NCI-H748 treated with DMSO at 0.1 percent for 48 hours (cell line): ENCODE results near the gene GOLT1B.
"Not testable (repeated sequence)": the region's sequence is repeated elsewhere in the genome, so short reads cannot be mapped to it uniquely, and the experiment has no call there.

Source experiments
- DNase-seq: peaks from one replicate; lab custom pipeline; 2025; lab: John Stamatoyannopoulos, UW

Gene GOLT1B

DNA sequence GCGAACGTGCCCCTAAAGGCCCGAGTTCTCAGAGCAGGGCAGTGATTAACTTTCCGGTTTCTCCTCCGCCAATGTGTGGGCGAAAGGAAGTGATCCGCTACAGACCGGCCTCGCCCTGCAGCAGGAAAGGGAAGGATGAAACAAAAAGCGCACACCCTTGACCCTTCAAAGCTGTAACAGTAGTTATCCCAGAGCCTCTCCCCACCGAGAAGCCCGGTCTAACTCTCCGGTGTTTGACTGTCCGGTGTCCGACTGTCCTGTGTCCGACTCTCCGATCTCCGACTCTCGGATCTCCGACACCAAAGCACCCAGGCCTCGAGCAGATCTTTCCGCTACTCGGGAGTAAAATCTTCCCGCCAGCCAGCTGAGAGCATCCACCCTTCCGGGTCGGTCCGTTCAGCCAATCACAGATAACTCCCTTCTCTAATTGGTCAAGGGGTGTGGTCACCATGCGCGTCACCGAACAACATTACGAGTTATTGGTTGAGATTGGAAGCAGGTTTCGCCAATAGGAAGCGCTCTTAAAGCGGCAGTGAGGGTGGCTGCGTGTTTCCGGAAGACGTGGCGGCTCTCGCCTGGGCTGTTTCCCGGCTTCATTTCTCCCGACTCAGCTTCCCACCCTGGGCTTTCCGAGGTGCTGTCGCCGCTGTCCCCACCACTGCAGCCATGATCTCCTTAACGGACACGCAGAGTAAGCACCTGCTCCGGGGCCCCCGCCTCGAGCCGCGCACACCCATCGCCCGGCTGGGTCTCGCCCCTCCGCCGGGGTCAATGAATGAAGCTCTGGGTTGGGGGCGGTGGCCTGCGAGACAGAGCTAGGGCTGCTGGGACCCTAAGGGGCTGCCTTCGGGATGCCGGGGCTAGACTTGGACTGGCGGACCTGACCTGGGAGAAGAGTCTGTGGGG lies at the start of gene GOLT1B, which contains the start of gene RECQL:
TSS of gene GOLT1B (plus strand) at position 532 of the 906 bp plus-strand sequence. CDS start at position 667, 135 bp downstream.
TSS of gene RECQL (minus strand) at position 378 of the 906 bp plus-strand sequence. CDS start 2,065 bp downstream, outside the sequence.
- DNase-seq, result peak; percentile 94

DNA sequence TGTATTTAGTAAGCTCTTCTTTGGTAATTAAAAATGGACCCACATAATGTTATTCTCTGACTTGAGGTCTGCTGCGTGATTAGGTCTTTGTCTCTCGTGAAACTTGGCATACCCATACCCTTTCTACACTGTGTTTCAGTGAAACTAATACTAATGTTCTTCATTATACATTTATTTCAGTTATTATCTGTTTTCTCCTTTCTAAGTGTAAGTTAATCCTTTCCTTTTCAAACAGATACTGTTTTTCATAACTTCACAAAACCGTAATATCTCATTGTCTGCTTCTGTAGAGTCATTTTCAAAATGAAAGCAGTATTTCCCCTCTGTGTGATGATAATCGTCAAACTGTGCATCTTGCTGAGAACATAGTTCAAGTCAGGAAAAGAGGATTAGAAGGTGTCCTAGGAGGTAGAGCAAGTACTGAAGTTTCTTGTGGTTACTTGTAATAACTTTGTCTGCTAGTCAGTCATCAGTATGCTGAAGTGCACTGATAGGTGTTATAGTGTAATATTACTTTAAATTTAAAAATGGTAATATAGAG lies 48.2 kb upstream of the GOLT1B start:
- DNase-seq, result no peak

DNA sequence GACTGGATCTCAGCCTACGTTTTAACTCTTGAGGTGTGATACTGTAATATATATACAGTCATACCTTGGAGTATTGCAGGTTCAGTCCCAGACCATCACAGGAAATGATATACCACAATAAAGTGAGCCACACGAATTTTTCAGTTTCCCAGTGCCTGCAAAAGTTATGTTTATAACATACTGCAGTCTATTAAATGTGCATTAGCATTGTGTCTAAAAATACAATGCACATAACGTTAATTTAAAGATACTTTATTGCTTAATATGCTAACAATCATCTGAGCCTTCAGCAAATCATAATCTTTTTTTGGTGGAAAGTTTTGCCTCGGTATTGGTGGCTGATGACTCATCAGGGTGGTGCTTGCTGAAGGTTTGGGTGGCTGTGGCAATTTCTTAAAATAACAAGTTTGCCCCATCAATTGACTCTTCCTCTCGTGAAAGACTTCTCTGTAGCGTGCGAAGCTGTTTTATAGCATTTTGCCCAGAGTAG lies 45.3 kb upstream of the GOLT1B start:
- DNase-seq, result no peak

DNA sequence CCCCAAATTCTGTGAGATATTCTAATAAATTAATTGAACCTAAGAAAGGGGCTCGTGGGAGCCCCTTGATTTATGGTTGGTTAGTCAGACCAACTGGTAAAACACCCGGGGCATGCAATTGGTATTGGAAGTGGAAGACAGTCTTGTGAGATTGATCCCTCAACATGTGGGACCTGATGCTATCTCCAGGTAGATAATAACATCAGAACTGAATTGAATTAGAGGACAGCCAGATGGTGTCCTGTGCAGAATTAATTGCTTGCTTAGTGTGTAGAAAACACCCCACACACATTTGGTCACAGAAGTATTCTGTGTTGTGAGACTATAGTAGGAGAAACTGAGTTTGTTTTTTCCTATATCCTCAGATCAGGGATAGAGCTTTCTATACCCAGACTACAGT lies 42.1 kb upstream of the GOLT1B start:
- DNase-seq, result no peak

DNA sequence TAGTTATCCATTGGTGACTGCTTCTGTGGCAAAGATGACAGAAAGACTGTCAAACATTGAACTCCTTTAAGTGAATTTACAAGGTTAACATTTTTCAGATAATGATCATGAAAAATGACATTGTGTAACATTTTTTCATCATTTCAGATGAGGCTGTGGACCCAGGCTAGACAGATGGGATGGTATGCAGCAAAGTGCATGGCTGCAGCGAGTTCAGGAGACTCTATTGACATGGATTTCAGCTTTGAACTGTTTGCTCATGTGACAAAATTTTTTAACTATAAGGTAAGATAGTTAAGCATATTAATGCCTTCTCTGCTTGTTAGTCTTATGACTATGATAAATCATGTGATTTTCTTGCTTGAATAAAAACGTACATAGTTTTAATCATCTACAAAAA lies 34.3 kb upstream of the GOLT1B start:
- not testable (repeated sequence) for DNase-seq

DNA sequence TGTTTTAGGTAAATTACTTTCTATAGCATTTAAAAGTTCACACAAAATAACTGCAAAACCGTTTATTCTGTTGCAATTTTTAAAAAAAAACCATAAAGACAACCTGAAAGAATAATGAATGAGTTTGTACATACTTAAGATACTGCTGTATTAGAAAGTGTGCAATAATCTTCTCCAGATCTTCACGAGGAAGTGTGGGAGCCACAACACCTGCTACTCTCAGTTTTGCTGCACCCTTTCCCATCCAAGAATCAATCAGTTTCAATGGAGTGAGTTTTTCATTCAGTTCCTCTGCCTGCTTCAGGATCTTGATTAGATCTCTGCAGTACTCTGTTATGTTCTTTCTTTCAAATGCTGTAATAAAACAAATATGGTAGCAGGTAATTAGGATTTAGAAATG lies 30.3 kb upstream of the GOLT1B start:
- no peak for DNase-seq

DNA sequence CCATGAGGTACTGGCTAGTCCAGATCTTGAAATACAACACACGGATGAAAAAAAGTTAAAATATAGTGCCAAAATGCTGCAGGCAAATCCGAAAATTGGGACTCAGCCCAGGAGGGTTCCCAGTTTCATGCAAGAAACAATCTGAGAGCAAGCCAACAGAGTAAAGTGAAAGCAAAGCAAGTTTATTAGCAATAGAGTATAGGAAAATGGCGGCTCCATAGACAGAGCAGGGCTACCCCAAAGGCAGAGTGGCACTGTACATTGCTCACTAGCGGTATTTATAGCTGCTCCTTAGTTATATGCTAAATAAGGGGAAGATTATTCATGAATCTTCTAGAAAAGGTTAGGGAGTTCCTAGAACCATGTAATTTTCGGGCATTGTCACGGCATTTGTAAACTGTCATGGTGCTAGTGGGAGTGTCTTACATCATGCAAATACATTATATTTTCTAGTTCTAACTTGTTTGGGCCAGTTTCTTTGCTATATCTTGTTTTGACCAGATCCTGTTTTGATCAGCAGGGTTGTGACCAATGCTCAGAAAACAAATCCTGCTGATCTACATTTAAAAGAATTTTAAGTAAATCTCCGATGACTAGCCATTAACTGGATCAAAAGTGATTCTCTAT lies 29.3 kb upstream of the GOLT1B start:
- no peak for DNase-seq

GRCh38 chr12:21475552-21475951 lies 26.0 kb upstream of the GOLT1B start:
- DNase-seq, result no peak

GRCh38 chr12:21476949-21477348 lies 24.6 kb upstream of the GOLT1B start:
- DNase-seq, result no peak

- DNase-seq, result no peak
These were observed 22.7 kb upstream of the GOLT1B start for GRCh38 chr12:21478756-21479455.

DNA sequence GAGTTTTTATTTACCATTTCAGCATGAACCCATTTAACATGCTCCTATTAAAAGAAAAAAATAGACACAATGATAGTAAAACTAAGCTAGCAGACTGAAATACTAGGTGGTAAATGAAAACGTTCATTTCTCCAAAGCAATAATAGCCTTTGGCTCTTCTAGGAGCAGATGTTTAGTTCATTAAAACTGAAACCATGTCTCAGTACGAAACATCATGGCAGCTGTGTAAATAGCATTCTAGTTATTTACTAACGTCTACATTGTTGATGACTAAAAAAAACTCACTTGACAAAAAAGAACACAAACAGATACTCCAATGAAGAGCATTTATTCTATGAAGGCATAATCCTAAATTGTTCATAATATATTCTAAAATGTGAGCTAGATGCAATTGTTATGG lies 18.1 kb upstream of the GOLT1B start:
- peak; percentile 52 for DNase-seq

GRCh38 chr12:21485998-21486397 lies 15.6 kb upstream of the GOLT1B start:
- DNase-seq, result no peak

DNA sequence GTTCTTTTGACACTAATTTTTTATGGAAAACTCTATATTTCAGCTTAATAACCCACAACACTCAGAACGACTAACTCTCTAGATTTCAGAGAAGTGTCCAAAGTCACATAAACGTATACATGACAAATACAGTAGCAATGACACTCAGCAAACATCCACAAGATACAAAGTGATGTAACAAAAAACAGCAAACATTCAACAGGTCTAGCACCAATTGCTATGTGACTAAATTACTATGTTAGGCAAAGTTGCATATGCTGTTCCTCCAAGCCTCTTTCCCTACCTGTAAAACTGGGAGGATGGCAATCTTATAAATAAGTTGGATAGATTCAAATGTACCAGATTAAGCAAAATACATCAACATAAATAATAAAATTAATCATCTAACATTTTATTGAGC lies 1.8 kb upstream of the GOLT1B start:
- DNase-seq, result no peak

- no peak for DNase-seq
These were observed 767 bp upstream of the GOLT1B start for GRCh38 chr12:21500786-21501257.

- no peak for DNase-seq
These were observed 541 bp downstream of the GOLT1B start for GRCh38 chr12:21502164-21502496.

- no peak for DNase-seq
These were observed 1.3 kb downstream of the GOLT1B start for GRCh38 chr12:21502872-21503271.

- no peak for DNase-seq
These were observed 4.3 kb downstream of the GOLT1B start for GRCh38 chr12:21505888-21506287.

GRCh38 chr12:21507849-21508248 lies 6.3 kb downstream of the GOLT1B start:
- no peak for DNase-seq

GRCh38 chr12:21509768-21510167 lies 8.2 kb downstream of the GOLT1B start:
- DNase-seq, result no peak

DNA sequence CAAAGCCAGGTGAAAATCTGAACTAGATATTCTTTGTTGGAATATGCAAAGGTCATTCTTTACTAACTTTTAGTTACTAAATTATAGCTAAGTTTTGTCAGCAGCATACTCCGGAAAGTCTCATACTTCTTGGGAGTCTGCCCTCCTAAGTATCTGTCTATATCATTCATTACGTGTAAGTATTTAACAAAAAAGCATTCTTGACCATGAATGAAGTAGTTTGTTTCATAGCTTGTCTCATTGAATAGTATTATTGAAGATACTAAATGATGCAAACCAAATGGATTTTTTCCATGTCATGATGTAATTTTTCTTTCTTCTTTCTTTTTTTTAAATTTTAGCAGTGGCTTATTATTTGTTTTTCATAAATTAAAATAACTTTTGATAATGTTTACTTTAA lies 14.7 kb downstream of the GOLT1B start:
- no peak for DNase-seq

DNA sequence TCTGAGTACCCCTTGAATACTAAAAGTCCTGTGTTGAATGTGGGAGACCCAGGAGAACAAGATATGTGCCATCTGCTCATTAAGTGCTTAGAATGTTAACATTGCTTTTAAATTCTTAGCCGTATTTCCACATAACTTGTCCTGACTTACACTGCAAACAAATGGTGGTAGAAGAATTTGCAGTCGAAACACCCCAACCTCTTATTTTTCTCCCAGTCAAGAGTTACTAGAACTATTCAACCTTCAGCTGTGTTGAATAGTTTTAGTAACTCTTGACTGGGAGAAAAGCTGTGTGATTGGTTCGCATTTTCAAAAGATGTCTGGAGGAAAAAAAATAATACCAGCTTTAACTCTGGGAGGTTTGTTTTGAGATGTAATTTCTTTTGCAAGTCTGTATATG lies 16.9 kb downstream of the GOLT1B start:
- DNase-seq, result no peak

DNA sequence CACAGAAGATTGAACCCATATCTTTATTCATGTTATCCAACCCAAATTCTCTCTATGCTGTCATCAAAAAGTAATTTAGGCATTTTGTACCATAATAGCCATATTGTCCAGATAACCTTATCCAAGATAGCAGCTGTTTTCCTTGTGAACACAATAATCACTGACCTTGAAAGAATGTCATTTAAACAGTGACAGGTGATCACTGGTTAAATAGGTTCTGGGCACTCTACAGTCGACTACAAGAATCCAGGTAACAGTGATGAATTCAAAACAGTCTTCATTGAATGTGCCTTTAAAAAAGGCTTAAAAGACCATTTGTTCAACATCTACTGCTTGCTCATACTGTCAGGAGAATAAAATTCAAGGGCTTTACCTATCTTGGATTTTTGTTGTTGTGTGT lies 20.0 kb downstream of the GOLT1B start:
- DNase-seq, result no peak
